Fibroblast of skin of scalp (primary cell): ENCODE measurements around the gene FAM234A.

ENCODE experiments used
- DNase-seq: peaks from one replicate; pipeline ENCODE4 v3.0.0-alpha.2; 2013

Gene FAM234A

DNA sequence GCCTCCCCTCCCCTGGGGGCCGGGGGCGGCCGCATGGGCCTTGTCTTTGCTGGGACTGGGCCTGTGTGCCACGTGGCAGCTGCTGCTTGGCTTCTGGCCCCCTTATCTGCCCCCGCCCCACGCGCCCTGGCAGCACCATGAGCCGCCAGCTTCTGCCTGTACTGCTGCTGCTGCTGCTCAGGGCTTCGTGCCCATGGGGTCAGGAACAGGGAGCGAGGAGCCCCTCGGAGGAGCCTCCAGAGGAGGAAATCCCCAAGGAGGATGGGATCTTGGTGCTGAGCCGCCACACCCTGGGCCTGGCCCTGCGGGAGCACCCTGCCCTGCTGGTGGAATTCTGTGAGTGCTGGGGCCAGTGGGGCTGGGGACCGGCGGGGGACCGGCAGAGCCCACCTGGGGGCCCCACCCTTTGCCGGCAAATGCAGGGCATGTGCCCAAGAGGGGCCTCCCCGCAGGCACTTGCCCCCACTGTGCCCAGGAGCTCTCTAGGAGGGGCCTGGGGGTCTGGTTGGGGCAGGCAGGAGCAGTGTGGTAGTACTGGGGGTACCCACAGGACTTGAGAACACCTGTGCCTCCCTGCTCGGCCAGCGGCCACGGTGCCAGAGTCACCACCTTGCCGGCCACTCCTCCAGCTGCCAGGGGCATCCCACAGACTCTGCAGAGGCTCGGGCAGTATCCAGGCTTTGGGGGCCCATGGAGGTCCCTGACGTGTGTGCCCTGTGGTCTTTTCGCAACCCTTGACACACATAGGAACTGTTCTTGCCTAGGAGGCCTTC lies 48.6 kb downstream of the FAM234A start, which contains the start of gene PDIA2:
TSS of gene PDIA2 (plus strand) at position 132 of the 773 bp plus-strand sequence. CDS start at position 138, 6 bp downstream.
- no peak for DNase-seq

DNA sequence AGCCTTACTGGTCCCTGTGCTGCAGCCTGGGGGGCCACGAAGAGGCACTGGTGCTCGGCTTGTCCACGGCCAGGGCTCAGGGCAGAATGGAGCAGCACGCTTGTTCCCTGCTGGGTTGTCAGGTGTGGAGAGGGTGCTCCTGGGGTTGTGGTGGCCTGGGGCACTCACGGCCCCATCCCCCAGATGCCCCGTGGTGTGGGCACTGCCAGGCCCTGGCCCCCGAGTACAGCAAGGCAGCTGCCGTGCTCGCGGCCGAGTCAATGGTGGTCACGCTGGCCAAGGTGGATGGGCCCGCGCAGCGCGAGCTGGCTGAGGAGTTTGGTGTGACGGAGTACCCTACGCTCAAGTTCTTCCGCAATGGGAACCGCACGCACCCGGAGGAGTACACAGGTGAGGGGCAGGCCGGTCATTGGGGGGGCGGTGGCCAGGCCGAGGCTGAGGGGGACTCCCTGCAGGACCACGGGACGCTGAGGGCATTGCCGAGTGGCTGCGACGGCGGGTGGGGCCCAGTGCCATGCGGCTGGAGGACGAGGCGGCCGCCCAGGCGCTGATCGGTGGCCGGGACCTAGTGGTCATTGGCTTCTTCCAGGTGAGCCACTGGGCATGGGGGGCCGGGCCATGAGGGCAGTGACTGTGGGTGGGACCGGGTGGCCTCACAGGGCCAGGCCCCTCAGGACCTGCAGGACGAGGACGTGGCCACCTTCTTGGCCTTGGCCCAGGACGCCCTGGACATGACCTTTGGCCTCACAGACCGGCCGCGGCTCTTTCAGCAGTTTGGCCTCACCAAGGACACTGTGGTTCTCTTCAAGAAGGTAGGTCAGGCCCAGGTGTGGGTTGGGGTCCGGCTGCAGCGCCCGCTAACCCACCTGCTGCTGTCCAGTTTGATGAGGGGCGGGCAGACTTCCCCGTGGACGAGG lies 49.8 kb downstream of the FAM234A start:
- DNase-seq: no peak

DNA sequence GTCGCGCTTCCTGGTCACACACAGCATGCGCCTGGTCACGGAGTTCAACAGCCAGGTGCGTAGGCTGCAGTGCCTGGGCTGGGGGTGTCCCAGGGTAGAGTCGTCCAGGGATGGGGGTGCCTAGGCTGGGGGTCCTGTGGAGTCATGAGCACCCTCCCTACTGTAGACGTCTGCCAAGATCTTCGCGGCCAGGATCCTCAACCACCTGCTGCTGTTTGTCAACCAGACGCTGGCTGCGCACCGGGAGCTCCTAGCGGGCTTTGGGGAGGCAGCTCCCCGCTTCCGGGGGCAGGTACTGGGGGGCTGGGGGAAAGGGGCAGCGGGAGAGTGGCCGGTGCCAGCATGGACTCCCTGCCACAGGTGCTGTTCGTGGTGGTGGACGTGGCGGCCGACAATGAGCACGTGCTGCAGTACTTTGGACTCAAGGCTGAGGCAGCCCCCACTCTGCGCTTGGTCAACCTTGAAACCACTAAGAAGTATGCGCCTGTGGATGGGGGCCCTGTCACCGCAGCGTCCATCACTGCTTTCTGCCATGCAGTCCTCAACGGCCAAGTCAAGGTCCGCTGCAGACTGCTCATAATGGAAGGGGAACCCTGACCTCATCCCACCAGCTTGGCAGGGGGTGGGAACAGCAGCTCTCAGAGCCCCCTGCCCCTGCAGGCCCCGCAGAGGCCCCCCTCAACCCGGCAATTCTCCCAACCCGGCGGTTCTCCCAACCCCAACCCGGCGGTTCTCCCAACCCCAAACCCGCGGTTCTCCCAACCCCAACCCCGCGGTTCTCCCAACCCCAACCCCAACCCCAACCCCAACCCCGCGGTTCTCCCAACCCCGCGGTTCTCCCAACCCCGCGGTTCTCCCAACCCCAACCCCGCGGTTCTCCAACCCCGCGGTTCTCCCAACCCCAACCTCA lies 50.8 kb downstream of the FAM234A start:
- no peak for DNase-seq

DNA sequence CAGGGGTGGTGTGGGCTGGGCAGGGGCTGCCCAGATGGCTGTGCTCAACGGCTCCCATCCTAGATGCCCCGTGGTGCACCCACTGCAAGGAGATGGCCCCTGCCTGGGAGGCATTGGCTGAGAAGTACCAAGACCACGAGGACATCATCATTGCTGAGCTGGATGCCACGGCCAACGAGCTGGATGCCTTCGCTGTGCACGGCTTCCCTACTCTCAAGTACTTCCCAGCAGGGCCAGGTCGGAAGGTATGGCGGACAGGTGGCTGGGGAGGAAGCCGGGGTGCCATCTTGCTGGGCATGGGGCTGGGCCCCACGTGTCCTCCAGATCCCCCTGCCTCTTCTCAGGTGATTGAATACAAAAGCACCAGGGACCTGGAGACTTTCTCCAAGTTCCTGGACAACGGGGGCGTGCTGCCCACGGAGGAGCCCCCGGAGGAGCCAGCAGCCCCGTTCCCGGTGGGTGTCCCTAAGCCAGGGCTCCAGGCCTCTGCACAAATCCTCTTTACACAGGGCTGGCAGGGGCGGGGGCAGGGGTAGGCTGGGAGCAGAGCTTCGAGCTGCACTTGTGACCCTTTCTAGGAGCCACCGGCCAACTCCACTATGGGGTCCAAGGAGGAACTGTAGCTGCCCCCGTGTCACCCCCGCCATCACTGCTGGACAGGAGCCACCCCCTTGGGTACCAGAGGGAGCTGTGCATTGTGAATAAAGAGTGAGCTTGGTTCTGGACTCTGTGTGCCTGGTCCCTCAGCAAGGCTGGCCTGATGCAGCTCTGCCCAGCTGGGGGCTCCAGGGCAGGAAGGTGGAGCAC lies 52.1 kb downstream of the FAM234A start:
- no peak for DNase-seq

DNA sequence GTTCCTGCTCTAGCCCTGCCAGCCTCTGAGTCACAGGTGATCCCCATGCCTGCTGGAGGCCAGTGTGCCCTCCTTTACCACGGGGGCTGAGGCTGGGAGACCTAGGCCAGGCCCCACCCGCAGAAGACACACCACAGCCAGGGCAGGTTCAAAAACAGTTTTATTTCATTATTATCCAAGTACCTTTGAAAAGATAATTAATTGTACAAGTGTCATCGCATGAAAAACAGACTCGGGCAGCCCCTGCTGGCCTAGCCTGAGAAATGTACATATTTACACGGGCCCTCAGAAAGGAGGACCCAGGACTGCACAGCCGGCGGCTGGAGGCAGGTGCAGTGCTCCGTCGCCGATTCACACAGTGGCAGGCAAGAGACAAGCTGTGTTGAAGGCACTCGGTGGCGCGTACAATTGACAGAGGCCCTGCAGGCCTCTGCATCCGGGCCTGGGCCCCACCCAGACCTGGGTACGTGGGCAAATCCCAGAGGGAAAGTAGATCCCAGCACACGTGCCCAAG lies 52.7 kb downstream of the FAM234A start:
- DNase-seq: no peak

DNA sequence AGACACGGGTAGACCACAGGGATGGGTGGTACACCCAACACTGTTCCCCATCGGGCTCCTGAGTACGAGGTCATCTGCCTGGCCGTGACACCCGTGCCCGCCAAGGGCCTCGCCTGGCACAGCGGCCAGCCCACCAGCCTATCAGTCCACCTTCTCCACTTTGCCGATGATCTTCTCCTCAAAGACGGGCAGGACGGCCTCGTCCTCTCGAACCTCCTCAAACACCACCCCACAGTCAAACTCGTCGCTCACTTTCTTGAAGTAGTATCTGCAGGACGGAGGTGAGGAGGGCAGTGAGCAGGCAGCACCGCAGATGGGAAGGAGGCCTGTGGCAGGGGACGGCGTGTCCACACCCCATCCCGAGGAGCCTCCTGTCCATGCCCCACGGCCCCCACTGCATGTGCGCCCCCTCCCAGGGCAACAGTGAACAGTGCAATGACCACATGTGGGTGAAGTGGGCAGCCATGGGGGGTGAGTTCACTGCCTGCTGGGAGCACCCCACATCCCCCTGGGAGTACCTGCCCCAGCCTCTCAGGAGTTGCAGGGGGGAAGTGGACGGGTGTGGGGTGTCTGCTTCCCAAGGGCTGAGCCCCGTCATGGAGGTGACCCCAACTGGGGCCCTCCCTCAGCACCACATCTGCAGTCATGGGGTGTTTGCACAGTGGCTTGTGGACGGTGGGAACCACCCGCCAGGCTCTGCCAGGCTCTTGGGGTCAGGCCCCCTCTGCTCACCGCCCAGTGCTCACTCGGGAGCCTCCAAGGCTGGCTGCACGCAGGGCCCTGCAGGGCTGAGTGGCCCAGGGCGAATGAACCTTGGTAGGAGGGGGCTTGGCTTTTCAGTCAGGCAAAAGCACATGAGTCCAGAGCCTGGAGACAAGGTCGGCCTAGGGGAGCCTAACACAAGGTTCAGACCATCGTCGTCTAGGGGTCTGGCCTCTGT lies 53.6 kb downstream of the FAM234A start:
- no peak for DNase-seq

DNA sequence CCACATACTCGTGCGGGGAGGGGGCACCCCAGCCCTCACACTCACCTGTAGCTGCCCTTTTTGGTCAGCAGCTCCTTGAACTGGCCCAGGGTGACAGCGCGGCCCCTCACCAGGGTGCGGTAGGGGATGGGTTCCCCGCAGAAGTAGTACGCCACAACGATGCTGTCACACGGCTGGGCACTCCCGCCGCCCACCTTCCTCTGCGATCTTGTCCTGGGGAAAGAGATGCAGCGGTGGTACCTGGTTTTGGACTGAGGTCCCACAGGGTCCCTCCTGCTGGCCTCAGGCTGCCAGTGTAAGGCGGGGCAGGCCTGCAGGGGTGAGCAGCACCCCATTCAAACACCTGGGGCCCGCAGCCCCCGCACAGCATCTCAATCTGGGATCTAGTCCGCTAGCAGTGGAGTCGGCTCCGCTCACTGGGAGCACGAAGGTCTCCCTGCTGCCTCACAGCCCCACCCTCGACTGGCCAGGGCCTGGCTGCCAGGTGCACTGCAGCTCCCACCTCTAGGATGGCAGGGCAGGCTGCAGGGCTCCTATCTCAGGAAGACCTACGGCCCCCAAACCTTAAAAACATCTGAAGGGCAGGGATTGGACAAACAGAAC lies 54.9 kb downstream of the FAM234A start:
- DNase-seq: no peak

DNA sequence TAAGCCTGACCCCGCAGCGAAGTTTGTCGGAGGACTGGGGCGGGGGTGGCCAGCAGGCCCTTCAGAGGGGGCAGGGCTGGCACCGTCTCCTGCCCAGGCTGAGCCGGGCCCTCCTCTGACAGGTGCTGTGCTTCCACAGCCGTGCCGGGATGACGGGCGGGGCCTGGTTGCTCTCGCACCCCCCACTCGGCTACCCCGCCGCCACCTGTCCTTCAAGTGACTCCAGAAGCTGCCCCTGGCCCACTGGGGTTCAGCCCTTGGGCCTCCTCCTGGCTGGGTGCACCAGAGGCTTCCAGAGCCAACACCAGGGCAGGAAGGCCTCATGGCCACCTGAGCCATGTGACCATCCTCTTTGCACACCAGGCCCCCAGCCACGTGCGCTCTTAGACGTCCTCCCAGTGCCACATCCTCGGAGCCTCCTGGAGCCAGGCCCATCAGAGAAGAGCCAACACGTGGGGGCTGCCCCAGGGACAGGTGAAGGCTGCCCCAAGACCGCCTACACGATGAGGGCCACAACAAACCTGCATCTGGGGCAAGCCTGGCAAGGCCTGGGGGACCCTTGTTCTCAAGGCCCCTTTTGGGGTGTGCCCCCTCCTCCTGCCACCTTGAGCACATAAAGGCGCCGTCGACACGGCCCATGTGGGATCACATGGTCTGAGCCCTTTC lies 55.5 kb downstream of the FAM234A start:
- no peak for DNase-seq

DNA sequence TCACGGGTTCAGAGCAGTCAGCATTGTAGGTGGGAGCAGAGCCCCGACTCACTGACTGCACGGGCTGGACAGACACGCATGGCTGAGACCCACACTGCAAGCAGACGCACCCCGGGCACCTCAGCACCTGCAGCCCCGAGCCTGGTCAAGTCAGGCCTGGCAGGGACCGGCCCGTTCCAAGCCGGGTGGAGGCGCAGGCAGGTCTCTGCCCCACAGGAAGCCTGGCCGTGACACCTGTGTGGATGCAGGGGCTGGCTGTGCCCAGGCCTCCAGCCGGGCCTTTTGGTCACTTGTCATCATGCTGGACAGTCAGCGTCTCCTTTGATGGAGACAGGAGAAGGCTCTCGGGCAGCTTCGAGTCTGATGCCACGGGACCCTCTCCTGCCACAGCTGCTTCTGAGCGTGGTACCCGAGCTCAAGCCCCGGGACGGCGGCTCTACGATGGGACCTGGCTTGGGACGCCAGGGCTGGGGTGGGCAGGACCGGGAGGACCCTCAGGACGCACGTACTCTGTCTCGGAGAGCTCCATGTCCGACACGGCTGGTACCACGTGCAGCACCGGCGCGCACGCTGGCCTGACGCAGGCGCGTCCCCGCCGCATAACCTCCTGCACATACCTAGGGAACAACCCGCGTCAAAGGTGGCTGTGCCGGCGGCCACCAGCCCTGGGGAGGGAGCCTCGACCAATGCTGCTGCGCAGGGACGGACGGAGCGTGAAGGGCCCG lies 56.2 kb downstream of the FAM234A start:
- DNase-seq: no peak

DNA sequence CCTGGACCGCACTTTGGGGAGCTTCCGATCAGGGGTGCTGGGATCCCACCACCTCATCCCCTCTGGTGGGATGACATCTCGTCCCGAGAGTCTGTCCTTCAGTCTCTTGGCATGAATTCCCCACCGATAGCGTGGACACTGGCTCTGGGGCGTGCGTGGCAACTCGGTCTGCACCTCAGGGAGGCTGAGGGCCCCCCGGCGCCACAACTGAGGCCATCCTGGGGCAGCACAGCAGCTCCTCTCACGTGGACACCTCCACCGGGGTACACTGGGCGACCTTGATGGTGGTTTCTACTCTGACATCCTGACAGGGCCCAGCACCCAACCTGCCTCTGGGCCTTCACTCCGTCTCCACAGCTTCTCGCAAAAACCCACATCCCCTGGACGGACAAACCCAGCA lies 56.9 kb downstream of the FAM234A start:
- no peak for DNase-seq

DNA sequence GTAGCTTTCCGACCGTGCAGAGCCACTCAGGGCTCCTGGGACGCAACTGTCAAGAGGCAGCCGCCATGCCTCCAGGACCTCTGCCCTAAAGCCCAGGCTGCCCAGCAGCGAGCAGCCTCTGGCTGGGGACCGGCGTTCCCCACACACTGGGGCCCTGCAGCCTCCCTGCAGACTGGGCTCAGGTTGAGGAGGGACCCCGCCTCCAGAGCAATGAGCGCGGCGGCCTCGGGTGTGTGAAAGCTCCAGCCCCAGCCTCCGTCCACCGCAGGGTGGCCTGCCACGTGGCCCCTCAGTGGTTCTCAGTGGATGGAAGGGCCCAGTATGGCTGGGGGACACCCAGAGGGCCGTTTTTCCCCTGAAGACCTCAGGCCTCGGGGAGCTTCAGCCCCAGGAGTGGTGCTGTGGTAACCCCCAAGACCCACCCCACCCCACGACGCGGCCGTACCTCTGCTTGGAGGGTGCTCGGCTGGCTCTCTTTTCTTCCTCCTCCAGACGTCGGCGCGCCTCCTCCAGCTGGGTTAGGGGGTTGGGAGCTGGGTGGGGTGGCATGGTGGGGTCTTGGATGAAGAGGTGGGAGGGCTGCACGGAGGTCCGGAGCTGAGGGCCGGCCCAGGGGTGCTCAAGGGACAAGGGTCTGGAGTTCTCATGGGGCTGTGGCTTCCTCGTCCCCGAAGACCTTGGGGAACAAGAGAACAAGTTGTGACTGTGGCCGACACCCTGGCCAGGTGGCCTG lies 58.6 kb downstream of the FAM234A start:
- no peak for DNase-seq

DNA sequence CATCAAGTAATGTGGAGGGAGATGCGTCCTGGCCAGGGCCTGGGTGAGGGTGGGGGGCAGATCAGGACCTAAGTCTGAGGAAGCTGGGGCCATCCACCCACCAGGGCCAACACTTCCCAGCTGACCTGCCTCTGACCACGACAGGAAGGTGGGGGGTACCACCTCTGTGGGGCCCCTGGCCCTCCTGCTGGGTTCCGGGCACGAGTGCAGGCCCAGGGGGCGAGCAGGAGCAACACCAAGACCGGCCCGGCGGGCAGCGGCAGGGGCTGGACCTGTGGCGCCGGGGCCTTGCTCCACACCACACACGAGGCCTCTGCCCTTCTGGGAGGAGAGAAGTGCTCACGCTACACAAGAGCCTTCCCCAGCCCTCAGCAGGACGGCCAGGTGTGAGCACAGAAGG lies 61.7 kb downstream of the FAM234A start:
- no peak for DNase-seq

DNA sequence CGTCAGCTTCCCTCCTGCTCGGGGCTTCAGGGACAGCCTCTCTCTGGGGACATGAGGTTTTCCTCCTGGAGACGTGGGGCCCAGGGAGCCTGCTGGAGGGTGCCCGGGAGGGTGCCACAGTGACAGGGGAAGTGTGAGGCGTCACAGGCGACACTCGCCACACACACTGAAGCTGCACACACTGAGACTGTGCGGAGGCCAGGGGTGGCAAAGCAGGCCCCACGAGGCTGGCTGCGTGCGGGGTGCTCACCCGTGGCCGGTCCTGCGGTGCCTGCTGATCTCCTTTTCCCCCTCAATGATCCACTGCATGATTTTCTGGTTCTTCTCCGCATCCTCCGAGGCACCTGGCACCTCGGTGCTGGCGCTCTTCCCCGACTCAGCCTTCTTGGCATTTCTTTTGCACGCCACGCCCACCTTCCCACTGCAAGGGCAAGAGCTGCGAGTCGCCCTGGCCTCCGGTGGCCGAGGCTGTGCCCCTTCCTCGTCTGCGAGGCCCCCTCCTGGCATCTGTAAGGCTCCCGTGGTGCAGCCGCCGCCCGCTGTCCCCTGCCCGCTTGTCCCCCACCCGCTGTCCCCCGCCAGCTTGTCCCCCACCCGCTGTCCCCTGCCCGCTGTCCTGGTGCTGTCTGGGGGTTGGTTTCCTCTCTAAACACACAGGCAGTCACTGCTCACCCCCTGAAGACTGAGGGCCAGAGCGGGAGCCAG lies 62.3 kb downstream of the FAM234A start:
- no peak for DNase-seq

DNA sequence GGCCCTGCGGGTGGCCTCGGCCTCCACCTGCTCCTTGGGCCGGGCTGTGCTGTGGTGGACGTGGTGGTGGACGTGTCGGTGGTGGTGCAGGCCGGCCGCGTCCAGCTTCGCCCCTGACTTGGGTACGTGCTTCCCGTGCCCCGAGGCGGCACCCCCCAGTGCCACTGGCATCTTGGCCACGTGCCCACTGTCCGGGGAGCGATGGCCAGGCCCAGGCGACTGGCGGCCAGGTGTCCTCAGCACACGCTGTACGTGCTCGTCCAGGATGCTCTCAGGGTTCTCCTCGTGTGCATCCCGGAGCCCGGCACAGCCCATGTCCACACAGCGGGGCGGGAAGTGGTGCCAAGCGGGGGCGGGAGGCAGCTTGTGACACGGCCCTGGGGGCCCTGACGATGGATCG lies 63.2 kb downstream of the FAM234A start:
- DNase-seq: no peak

DNA sequence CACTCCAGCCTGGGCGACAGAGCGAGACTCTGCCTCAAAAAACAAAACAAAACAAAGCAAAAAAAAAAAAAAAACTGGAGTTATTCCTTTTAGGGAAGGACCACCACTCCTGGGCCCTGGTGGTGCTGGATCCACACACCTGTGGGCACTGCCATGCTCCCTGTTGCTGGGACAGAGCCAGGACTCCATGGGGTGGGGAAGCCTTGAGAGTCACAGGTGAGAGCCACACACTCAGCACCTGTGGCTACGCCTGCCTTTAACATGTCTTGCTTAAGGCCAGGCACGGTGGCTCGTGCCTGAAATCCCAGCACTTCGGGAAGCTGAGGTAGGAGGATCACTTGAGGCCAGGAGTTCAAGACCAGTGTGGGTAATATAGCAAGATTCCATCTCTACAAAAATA lies 66.6 kb downstream of the FAM234A start:
- no peak for DNase-seq

DNA sequence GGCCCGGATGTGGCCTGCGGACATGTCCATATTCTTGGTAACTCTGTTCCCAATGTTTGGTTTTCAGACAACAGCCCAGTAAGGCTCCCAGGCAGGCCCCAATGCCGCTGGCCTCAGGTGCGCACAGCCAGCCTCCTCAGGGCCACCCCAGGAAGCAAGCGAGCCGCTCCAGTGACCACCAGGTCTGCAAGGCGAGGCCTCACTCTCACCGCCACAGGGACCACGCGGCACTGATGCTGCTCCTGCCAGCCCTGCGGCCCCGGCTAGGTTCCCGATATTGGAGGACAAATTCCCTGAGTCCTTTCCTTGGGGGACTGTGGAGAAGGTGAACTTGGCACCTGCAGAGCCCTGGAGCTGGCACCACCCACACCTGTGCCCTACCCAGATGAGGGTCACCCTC lies 67.3 kb downstream of the FAM234A start:
- no peak for DNase-seq
